ENCODE measurements around the gene ZSWIM6.

- TF ChIP-seq POLR2A (IDR thresholded peaks at IDR 0.05) = no peak
- TF ChIP-seq, protein P1, sequence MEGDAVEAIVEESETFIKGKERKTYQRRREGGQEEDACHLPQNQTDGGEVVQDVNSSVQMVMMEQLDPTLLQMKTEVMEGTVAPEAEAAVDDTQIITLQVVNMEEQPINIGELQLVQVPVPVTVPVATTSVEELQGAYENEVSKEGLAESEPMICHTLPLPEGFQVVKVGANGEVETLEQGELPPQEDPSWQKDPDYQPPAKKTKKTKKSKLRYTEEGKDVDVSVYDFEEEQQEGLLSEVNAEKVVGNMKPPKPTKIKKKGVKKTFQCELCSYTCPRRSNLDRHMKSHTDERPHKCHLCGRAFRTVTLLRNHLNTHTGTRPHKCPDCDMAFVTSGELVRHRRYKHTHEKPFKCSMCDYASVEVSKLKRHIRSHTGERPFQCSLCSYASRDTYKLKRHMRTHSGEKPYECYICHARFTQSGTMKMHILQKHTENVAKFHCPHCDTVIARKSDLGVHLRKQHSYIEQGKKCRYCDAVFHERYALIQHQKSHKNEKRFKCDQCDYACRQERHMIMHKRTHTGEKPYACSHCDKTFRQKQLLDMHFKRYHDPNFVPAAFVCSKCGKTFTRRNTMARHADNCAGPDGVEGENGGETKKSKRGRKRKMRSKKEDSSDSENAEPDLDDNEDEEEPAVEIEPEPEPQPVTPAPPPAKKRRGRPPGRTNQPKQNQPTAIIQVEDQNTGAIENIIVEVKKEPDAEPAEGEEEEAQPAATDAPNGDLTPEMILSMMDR (IDR thresholded peaks at IDR 0.05 in 4 of 5, conservative IDR thresholded peaks at IDR 0.05 in 1 of 5) = no peak
These were observed 17.9 kb downstream of the ZSWIM6 start for GRCh38 chr5:61349935-61350334.
